Measurements from ENCODE around the gene MRPL12.

MRPL12 gene

GRCh38 chr17:81691608-81692007 is 11.6 kb upstream of the MRPL12 start:
- Histone ChIP-seq H4K20me1 (ENCODE audit: insufficient read depth, low read length) (no peaks in the 10 kb centered on the region), H3K9ac (ENCODE audit: low read length) (no peak overlapping the region), H3F3A (ENCODE audit: insufficient read depth, low read length) (no peaks in the 10 kb centered on the region), H3K27me3 (ENCODE audit: insufficient read depth, low read length) (no peaks in the 10 kb centered on the region), H3K27ac (ENCODE audit: low read depth, low read length, poor library complexity, severe bottlenecking) (no peak overlapping the region), H3K79me2 (ENCODE audit: insufficient read depth, low read length) (no peaks in the 10 kb centered on the region), H3K4me2 (ENCODE audit: low read length) (no peak overlapping the region), H3K36me3 (ENCODE audit: insufficient read depth, low read length) (peaks cover 93% of the 10 kb centered on the region), H2AFZ (ENCODE audit: low read length) (no peak overlapping the region), H3K9me2 (ENCODE audit: low read depth, low read length) (no peaks in the 10 kb centered on the region), H3K4me1 (ENCODE audit: insufficient read depth, low read length, severe bottlenecking) (no peaks in the 10 kb centered on the region), H3K4me3 (ENCODE audit: low read depth, low read length, poor library complexity, severe bottlenecking) (no peak overlapping the region), H3K9me3 (ENCODE audit: low read length) (no peaks in the 10 kb centered on the region)
- no peak for TF ChIP-seq EZH2 (IDR thresholded peaks at IDR 0.05; ENCODE audit: borderline replicate concordance, low read length)
- TF ChIP-seq, protein P1, sequence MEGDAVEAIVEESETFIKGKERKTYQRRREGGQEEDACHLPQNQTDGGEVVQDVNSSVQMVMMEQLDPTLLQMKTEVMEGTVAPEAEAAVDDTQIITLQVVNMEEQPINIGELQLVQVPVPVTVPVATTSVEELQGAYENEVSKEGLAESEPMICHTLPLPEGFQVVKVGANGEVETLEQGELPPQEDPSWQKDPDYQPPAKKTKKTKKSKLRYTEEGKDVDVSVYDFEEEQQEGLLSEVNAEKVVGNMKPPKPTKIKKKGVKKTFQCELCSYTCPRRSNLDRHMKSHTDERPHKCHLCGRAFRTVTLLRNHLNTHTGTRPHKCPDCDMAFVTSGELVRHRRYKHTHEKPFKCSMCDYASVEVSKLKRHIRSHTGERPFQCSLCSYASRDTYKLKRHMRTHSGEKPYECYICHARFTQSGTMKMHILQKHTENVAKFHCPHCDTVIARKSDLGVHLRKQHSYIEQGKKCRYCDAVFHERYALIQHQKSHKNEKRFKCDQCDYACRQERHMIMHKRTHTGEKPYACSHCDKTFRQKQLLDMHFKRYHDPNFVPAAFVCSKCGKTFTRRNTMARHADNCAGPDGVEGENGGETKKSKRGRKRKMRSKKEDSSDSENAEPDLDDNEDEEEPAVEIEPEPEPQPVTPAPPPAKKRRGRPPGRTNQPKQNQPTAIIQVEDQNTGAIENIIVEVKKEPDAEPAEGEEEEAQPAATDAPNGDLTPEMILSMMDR (IDR thresholded peaks at IDR 0.05; ENCODE audit: low read length), result no peak

- no peak overlapping the region for H3K9ac ChIP-seq (ENCODE audit: low read length)
- H3K4me1 ChIP-seq (ENCODE audit: insufficient read depth, low read length, severe bottlenecking), result no peaks in the 10 kb centered on the region
- no peak overlapping the region for H2AFZ ChIP-seq (ENCODE audit: low read length)
- peaks cover 95% of the 10 kb centered on the region for H3K36me3 ChIP-seq (ENCODE audit: insufficient read depth, low read length)
- no peaks in the 10 kb centered on the region for H3K9me3 ChIP-seq (ENCODE audit: low read length)
- no peaks in the 10 kb centered on the region for H3F3A ChIP-seq (ENCODE audit: insufficient read depth, low read length)
- no peaks in the 10 kb centered on the region for H3K9me2 ChIP-seq (ENCODE audit: low read depth, low read length)
- TF ChIP-seq, protein P1 (IDR thresholded peaks at IDR 0.05; ENCODE audit: low read length), result peak; percentile 35; the same call in 1 of the 2 replicates
- no peak for TF ChIP-seq EZH2 (IDR thresholded peaks at IDR 0.05; ENCODE audit: borderline replicate concordance, low read length)
- H3K27ac ChIP-seq (ENCODE audit: low read depth, low read length, poor library complexity, severe bottlenecking), result no peak overlapping the region
- H3K79me2 ChIP-seq (ENCODE audit: insufficient read depth, low read length), result no peaks in the 10 kb centered on the region
- H3K4me3 ChIP-seq (ENCODE audit: low read depth, low read length, poor library complexity, severe bottlenecking), result no peak overlapping the region
- H3K4me2 ChIP-seq (ENCODE audit: low read length), result no peak overlapping the region
- no peaks in the 10 kb centered on the region for H3K27me3 ChIP-seq (ENCODE audit: insufficient read depth, low read length)
- H4K20me1 ChIP-seq (ENCODE audit: insufficient read depth, low read length), result no peaks in the 10 kb centered on the region
Observed at GRCh38 chr17:81693509-81694210, 9.5 kb upstream of the MRPL12 start.

- TF ChIP-seq, protein P1 (IDR thresholded peaks at IDR 0.05; ENCODE audit: low read length), result no peak
- TF ChIP-seq EZH2 (IDR thresholded peaks at IDR 0.05; ENCODE audit: borderline replicate concordance, low read length), result no peak
- H3K4me3 ChIP-seq (ENCODE audit: low read depth, low read length, poor library complexity, severe bottlenecking), result no peak overlapping the region
- no peaks in the 10 kb centered on the region for H3K4me1 ChIP-seq (ENCODE audit: insufficient read depth, low read length, severe bottlenecking)
- H3K9ac ChIP-seq (ENCODE audit: low read length), result no peak overlapping the region
- peaks cover 95% of the 10 kb centered on the region for H3K36me3 ChIP-seq (ENCODE audit: insufficient read depth, low read length)
- H3K9me3 ChIP-seq (ENCODE audit: low read length), result no peaks in the 10 kb centered on the region
- no peaks in the 10 kb centered on the region for H3K27me3 ChIP-seq (ENCODE audit: insufficient read depth, low read length)
- H3K9me2 ChIP-seq (ENCODE audit: low read depth, low read length), result no peaks in the 10 kb centered on the region
- H2AFZ ChIP-seq (ENCODE audit: low read length), result no peak overlapping the region
- no peaks in the 10 kb centered on the region for H4K20me1 ChIP-seq (ENCODE audit: insufficient read depth, low read length)
- no peak overlapping the region for H3K4me2 ChIP-seq (ENCODE audit: low read length)
- no peaks in the 10 kb centered on the region for H3K79me2 ChIP-seq (ENCODE audit: insufficient read depth, low read length)
- H3F3A ChIP-seq (ENCODE audit: insufficient read depth, low read length), result no peaks in the 10 kb centered on the region
- H3K27ac ChIP-seq (ENCODE audit: low read depth, low read length, poor library complexity, severe bottlenecking), result no peak overlapping the region
Observed at GRCh38 chr17:81694810-81695209, 8.4 kb upstream of the MRPL12 start.

Data from OCI-LY1 (cell line).